ENCODE results near the gene CCDC12. TPM values are rescaled to one million over a fixed set of nuclear protein-coding genes. Genes with fewer than 3 reads are reported as not detected.
A peak's percentile ranks its signal among the peaks of the same experiment; 100 is the strongest.

CCDC12 gene
- total and polyA plus RNA-seq, 2 of the 13 experiments (the other 11 are each of a cell fraction or from before 2014, with no cell fraction given) = 30.1 to 49.5 TPM

GRCh38 chr3:46978985-46979944, 2.7 kb upstream of the CCDC12 start, which contains the start of gene NBEAL2 (continued):
- TF ChIP-seq, protein P1, sequence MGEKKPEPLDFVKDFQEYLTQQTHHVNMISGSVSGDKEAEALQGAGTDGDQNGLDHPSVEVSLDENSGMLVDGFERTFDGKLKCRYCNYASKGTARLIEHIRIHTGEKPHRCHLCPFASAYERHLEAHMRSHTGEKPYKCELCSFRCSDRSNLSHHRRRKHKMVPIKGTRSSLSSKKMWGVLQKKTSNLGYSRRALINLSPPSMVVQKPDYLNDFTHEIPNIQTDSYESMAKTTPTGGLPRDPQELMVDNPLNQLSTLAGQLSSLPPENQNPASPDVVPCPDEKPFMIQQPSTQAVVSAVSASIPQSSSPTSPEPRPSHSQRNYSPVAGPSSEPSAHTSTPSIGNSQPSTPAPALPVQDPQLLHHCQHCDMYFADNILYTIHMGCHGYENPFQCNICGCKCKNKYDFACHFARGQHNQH (CRISPR knock-in tag; IDR thresholded peaks at IDR 0.05) = no peak
- TF ChIP-seq ZNF33B (CRISPR knock-in tag; IDR thresholded peaks at IDR 0.05) (peak; percentile 72; the same call in 1 of the 2 replicates), KLF9 (CRISPR knock-in tag; IDR thresholded peaks at IDR 0.05; ENCODE audit: low read depth) (no peak), ZNF678 (CRISPR knock-in tag; IDR thresholded peaks at IDR 0.05) (no peak), NFRKB (IDR thresholded peaks at IDR 0.05) (no peak), BATF2 (CRISPR knock-in tag; IDR thresholded peaks at IDR 0.05) (no peak), HMG20B (CRISPR knock-in tag; conservative IDR thresholded peaks at IDR 0.05) (0 out of 2 replicates have a peak, but pooled peaks have one; percentile 21), EHMT2 (IDR thresholded peaks at IDR 0.05; ENCODE audit: borderline replicate concordance, low read depth, low read length) (no peak), HDAC2 (CRISPR knock-in tag; IDR thresholded peaks at IDR 0.05) (peak; percentile 52), ZNF3 (CRISPR knock-in tag; IDR thresholded peaks at IDR 0.05) (no peak), ARHGAP35 (CRISPR knock-in tag; IDR thresholded peaks at IDR 0.05; ENCODE audit: borderline replicate concordance) (no peak), ATF1 (CRISPR knock-in tag; IDR thresholded peaks at IDR 0.05) (no peak), AKNA (CRISPR knock-in tag; IDR thresholded peaks at IDR 0.05; ENCODE audit: borderline replicate concordance) (no peak), HNF4A (CRISPR knock-in tag; IDR thresholded peaks at IDR 0.05) (no peak), ZNF34 (CRISPR knock-in tag; IDR thresholded peaks at IDR 0.05; ENCODE audit: borderline replicate concordance) (no peak), ZBTB8A (CRISPR knock-in tag; IDR thresholded peaks at IDR 0.05; ENCODE audit: borderline replicate concordance, low read depth) (no peak), ZNF891 (CRISPR knock-in tag; IDR thresholded peaks at IDR 0.05) (no peak; the same call in 1 of the 2 replicates), PCBP1 (IDR thresholded peaks at IDR 0.05; ENCODE audit: borderline replicate concordance, low read depth, low read length) (no peak)
- TF ChIP-seq, protein P2, sequence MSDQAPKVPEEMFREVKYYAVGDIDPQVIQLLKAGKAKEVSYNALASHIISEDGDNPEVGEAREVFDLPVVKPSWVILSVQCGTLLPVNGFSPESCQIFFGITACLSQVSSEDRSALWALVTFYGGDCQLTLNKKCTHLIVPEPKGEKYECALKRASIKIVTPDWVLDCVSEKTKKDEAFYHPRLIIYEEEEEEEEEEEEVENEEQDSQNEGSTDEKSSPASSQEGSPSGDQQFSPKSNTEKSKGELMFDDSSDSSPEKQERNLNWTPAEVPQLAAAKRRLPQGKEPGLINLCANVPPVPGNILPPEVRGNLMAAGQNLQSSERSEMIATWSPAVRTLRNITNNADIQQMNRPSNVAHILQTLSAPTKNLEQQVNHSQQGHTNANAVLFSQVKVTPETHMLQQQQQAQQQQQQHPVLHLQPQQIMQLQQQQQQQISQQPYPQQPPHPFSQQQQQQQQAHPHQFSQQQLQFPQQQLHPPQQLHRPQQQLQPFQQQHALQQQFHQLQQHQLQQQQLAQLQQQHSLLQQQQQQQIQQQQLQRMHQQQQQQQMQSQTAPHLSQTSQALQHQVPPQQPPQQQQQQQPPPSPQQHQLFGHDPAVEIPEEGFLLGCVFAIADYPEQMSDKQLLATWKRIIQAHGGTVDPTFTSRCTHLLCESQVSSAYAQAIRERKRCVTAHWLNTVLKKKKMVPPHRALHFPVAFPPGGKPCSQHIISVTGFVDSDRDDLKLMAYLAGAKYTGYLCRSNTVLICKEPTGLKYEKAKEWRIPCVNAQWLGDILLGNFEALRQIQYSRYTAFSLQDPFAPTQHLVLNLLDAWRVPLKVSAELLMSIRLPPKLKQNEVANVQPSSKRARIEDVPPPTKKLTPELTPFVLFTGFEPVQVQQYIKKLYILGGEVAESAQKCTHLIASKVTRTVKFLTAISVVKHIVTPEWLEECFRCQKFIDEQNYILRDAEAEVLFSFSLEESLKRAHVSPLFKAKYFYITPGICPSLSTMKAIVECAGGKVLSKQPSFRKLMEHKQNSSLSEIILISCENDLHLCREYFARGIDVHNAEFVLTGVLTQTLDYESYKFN (CRISPR knock-in tag; conservative IDR thresholded peaks at IDR 0.05) = peak; percentile 27; the same call in 1 of the 2 replicates
